ENCODE data around the gene MAML1. TPM values are rescaled to one million over a fixed set of nuclear protein-coding genes. Genes with fewer than 3 reads are reported as not detected.
A peak's percentile ranks its signal among the peaks of the same experiment; 100 is the strongest.

The MAML1 gene
- polyA plus RNA-seq, 1 of the 3 experiments (the other 2 are of a cell fraction): 8.1 TPM

DNA sequence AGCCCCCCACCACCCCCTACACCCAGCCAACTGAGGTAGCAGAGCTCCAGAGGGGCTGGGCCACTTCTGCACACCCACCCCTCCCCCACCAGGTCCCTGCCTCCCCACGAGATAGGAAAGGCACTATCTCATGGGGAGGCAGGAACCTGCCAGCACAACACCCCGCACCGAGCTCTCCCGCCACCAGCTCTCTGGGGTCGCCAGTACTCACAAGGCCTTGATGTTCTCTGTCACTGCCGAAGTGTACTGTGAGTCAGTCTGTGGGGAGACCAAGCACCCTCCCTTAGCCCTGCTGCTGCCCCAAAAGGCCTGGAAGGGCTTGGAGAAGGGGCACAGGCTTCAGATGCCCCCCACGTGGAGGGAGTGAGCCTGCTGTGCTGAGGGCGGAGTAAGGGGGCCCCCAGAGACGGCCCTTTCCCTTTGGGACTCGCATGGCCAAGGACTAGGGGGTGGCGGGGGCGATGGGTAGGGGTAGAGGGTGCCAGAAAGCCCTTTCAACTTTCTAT is 68.1 kb downstream of the MAML1 start:
- Histone ChIP-seq H3K9me2 (no peaks in the 10 kb centered on the region), H3K9me3 (no peaks in the 10 kb centered on the region), H3K36me3 (replicated peaks in 1 of 2; ENCODE audit: control insufficient read depth in 1 of 2, insufficient read depth in 2 of 2, low read length in 1 of 2) (peaks cover 0 to 49% of the 10 kb centered on the region in 2 experiments), H2AFZ (ENCODE audit: low read depth) (no peak overlapping the region), H3K79me2 (ENCODE audit: insufficient read depth) (peaks cover 43% of the 10 kb centered on the region), H3K27ac (ENCODE audit: low read depth in 2 of 2, low read length in 1 of 2) (no peak overlapping the region), H3F3A (replicated peaks; ENCODE audit: insufficient read depth) (peaks cover 4% of the 10 kb centered on the region), H3K4me2 (no peak overlapping the region), H4K20me1 (ENCODE audit: insufficient read depth) (peaks cover 37% of the 10 kb centered on the region), H3K4me1 (ENCODE audit: control insufficient read depth in 1 of 2, insufficient read depth in 2 of 2, low read depth in 1 of 2, low read length in 1 of 2) (peaks cover 16 to 28% of the 10 kb centered on the region in 2 experiments; a peak in 3 of 4 replicates), H3K4me3 (ENCODE audit: low read depth in 2 of 2, low read length in 1 of 2) (no peak overlapping the region), H3K9ac (no peak overlapping the region), H3K27me3 (ENCODE audit: insufficient read depth) (no peaks in the 10 kb centered on the region)
- CTCF ChIA-PET: interaction anchor here (1.1 to 2.2 kb wide), 2 partner anchors 12 to 38 kb away, joined by 3 to 9 read pairs; no protein-coding TSS in a partner anchor
- TF ChIP-seq FOSL2 (IDR thresholded peaks at IDR 0.05; ENCODE audit: borderline replicate concordance, low read depth): no peak
- TF ChIP-seq, protein P1, sequence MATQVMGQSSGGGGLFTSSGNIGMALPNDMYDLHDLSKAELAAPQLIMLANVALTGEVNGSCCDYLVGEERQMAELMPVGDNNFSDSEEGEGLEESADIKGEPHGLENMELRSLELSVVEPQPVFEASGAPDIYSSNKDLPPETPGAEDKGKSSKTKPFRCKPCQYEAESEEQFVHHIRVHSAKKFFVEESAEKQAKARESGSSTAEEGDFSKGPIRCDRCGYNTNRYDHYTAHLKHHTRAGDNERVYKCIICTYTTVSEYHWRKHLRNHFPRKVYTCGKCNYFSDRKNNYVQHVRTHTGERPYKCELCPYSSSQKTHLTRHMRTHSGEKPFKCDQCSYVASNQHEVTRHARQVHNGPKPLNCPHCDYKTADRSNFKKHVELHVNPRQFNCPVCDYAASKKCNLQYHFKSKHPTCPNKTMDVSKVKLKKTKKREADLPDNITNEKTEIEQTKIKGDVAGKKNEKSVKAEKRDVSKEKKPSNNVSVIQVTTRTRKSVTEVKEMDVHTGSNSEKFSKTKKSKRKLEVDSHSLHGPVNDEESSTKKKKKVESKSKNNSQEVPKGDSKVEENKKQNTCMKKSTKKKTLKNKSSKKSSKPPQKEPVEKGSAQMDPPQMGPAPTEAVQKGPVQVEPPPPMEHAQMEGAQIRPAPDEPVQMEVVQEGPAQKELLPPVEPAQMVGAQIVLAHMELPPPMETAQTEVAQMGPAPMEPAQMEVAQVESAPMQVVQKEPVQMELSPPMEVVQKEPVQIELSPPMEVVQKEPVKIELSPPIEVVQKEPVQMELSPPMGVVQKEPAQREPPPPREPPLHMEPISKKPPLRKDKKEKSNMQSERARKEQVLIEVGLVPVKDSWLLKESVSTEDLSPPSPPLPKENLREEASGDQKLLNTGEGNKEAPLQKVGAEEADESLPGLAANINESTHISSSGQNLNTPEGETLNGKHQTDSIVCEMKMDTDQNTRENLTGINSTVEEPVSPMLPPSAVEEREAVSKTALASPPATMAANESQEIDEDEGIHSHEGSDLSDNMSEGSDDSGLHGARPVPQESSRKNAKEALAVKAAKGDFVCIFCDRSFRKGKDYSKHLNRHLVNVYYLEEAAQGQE (IDR thresholded peaks at IDR 0.05; ENCODE audit: low read depth, low read length): no peak
- TF ChIP-seq ELF1 (IDR thresholded peaks at IDR 0.05): no peak
- POLR2A ChIA-PET: no interaction called here
- WGBS (ENCODE audit: low lambda C conversion rate): 81% methylated on average over 6 of the region's 12 CpGs
- DNase-seq: no peak

DNA sequence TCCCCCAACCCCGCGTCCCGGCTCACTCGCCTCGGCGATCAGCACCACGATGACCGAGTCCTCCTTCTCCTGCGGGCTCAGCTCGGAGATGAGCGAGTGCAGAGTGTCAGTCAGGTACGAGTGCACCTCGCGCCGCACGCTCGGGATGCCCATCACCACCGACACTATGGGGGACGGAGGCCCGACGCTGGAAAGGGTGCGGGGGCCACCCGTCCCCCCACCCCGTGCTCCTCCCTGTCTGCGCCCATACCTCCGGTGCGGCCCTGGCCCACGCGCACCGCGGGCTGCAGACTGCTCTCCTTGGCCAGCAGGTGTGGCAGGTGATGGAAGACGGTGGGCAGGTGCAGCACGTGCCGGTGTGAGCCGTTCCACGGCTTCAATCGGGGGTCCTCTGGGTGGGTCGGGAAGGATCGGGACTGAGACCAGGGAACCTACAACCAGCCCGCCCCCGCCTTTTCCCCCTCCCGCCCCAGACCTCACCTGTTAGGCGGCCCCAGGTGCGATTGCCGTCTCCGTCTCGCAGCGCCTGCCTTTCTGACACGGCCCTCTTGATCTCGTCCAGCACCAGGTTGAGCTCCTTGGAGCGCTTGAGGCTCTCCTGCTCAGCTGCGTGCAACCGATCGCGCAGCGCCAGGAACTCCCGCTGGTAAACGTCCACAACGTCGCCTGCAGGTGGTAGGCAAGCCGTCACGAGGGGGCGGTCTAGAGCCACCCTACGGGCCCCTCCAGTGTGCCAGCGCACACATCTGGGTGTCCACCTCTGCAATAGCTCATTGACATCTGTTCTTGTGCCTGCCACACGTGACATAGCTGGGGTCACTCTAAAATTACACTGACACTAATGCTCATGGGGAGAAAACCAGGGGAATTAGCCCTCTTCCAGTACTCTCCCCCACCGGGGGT is 68.9 kb downstream of the MAML1 start:
- no peaks in the 10 kb centered on the region for H3K27me3 ChIP-seq (ENCODE audit: insufficient read depth)
- H3K9me3 ChIP-seq: no peaks in the 10 kb centered on the region
- peaks cover 3% of the 10 kb centered on the region for H3F3A ChIP-seq (replicated peaks; ENCODE audit: insufficient read depth)
- 94% methylated on average over 44 of the region's 67 CpGs for WGBS (ENCODE audit: low lambda C conversion rate)
- peak; percentile 79 for DNase-seq
- H3K9ac ChIP-seq: no peak overlapping the region
- ChIA-PET CTCF (interaction anchor here (0.6 to 2.2 kb wide), 12 partner anchors 9 to 122 kb away, joined by 3 to 9 read pairs (median 4); partner anchors contain the start of gene SQSTM1), POLR2A (no interaction called here)
- peaks cover 16 to 25% of the 10 kb centered on the region in 2 experiments; a peak in 3 of 4 replicates for H3K4me1 ChIP-seq (ENCODE audit: control insufficient read depth in 1 of 2, insufficient read depth in 2 of 2, low read depth in 1 of 2, low read length in 1 of 2)
- H3K4me3 ChIP-seq (ENCODE audit: low read depth in 2 of 2, low read length in 1 of 2): no peak overlapping the region; a peak in 1 of 4 replicates
- TF ChIP-seq EZH2phosphoT487 (IDR thresholded peaks at IDR 0.05; ENCODE audit: borderline replicate concordance, low read depth): no peak
- TF ChIP-seq FOSL2 (IDR thresholded peaks at IDR 0.05; ENCODE audit: borderline replicate concordance, low read depth): no peak
- peak; percentile 24; the same call in 1 of the 2 replicates for TF ChIP-seq SMC3 (IDR thresholded peaks at IDR 0.05; ENCODE audit: low read depth, low read length)
- TF ChIP-seq, protein P2, sequence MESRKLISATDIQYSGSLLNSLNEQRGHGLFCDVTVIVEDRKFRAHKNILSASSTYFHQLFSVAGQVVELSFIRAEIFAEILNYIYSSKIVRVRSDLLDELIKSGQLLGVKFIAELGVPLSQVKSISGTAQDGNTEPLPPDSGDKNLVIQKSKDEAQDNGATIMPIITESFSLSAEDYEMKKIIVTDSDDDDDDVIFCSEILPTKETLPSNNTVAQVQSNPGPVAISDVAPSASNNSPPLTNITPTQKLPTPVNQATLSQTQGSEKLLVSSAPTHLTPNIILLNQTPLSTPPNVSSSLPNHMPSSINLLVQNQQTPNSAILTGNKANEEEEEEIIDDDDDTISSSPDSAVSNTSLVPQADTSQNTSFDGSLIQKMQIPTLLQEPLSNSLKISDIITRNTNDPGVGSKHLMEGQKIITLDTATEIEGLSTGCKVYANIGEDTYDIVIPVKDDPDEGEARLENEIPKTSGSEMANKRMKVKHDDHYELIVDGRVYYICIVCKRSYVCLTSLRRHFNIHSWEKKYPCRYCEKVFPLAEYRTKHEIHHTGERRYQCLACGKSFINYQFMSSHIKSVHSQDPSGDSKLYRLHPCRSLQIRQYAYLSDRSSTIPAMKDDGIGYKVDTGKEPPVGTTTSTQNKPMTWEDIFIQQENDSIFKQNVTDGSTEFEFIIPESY (IDR thresholded peaks at IDR 0.05; ENCODE audit: borderline replicate concordance, low read depth): no peak
- TF ChIP-seq RAD21 (IDR thresholded peaks at IDR 0.05; ENCODE audit: low read length): peak; percentile 54
- TF ChIP-seq, protein P3, sequence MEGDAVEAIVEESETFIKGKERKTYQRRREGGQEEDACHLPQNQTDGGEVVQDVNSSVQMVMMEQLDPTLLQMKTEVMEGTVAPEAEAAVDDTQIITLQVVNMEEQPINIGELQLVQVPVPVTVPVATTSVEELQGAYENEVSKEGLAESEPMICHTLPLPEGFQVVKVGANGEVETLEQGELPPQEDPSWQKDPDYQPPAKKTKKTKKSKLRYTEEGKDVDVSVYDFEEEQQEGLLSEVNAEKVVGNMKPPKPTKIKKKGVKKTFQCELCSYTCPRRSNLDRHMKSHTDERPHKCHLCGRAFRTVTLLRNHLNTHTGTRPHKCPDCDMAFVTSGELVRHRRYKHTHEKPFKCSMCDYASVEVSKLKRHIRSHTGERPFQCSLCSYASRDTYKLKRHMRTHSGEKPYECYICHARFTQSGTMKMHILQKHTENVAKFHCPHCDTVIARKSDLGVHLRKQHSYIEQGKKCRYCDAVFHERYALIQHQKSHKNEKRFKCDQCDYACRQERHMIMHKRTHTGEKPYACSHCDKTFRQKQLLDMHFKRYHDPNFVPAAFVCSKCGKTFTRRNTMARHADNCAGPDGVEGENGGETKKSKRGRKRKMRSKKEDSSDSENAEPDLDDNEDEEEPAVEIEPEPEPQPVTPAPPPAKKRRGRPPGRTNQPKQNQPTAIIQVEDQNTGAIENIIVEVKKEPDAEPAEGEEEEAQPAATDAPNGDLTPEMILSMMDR (IDR thresholded peaks at IDR 0.05): peak; percentile 30
- TF ChIP-seq, protein P4, sequence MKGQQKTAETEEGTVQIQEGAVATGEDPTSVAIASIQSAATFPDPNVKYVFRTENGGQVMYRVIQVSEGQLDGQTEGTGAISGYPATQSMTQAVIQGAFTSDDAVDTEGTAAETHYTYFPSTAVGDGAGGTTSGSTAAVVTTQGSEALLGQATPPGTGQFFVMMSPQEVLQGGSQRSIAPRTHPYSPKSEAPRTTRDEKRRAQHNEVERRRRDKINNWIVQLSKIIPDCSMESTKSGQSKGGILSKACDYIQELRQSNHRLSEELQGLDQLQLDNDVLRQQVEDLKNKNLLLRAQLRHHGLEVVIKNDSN (IDR thresholded peaks at IDR 0.05; ENCODE audit: borderline replicate concordance, low read depth): no peak
- H3K36me3 ChIP-seq (replicated peaks in 1 of 2; ENCODE audit: control insufficient read depth in 1 of 2, insufficient read depth in 2 of 2, low read length in 1 of 2): peaks cover 0 to 49% of the 10 kb centered on the region in 2 experiments
- H3K27ac ChIP-seq (ENCODE audit: low read depth in 2 of 2, low read length in 1 of 2): no peak overlapping the region
- H3K9me2 ChIP-seq: no peaks in the 10 kb centered on the region
- peaks cover 50% of the 10 kb centered on the region for H3K79me2 ChIP-seq (ENCODE audit: insufficient read depth)
- H2AFZ ChIP-seq (ENCODE audit: low read depth): no peak overlapping the region
- peaks cover 37% of the 10 kb centered on the region for H4K20me1 ChIP-seq (ENCODE audit: insufficient read depth)
- no peak overlapping the region for H3K4me2 ChIP-seq

Measured in SK-N-SH (cell line).